Esophagus (tissue), 2 donors: ENCODE data around the gene ZNF235. TPM values are rescaled to one million over a fixed set of nuclear protein-coding genes. Genes with fewer than 3 reads are reported as not detected.
"Not testable (repeated sequence)": the region's sequence is repeated elsewhere in the genome, so short reads cannot be mapped to it uniquely, and the experiment has no call there.

ENCODE experiments used
- H3K27ac ChIP-seq, 2 donors: one replicate each; pipeline ENCODE4 v1.5.1; 2013; ENCODE audit warnings: low read depth in 2 of 2, mild to moderate bottlenecking in 2 of 2, inconsistent platforms in 1 of 2, low read length in 1 of 2, moderate library complexity in 1 of 2
- H3K27me3 ChIP-seq, 2 donors: one replicate each; pipeline ENCODE4 v1.6.1; 2013; ENCODE audit warnings: low read length in 2 of 2, control low read depth in 1 of 2, mild to moderate bottlenecking in 1 of 2; ENCODE audit not compliant: insufficient read depth in 2 of 2, control insufficient read depth in 1 of 2
- H3K36me3 ChIP-seq, 2 donors: one replicate each; pipeline ENCODE4 v1.6.1; 2013; ENCODE audit warnings: low read length in 1 of 2; ENCODE audit not compliant: control insufficient read depth in 2 of 2, insufficient read depth in 2 of 2
- H3K4me1 ChIP-seq, 2 donors: one replicate each; pipeline ENCODE4 v1.6.1; 2013; ENCODE audit warnings: low read length in 1 of 2; ENCODE audit not compliant: control insufficient read depth in 2 of 2, insufficient read depth in 2 of 2
- H3K4me3 ChIP-seq, 2 donors: one replicate each; pipeline ENCODE4 v1.5.1; 2013; ENCODE audit warnings: low read length in 2 of 2, mild to moderate bottlenecking in 2 of 2, low read depth in 1 of 2, moderate library complexity in 1 of 2
- H3K9me3 ChIP-seq, 2 donors: one replicate each; pipeline ENCODE4 v1.6.1; 2013; ENCODE audit warnings: mild to moderate bottlenecking in 2 of 2, low read depth in 1 of 2, low read length in 1 of 2, moderate library complexity in 1 of 2; ENCODE audit not compliant: control insufficient read depth in 2 of 2, insufficient read depth in 1 of 2
- WGBS, 2 donors: extraction: QIAGEN DNeasy Blood & Tissue Kit; methylation state at CpG; one replicate each; pipeline ENCODE4 v1.1.7; 2013; 5-methylcytosine and 5-hydroxymethylcytosine counted together
- polyA plus RNA-seq, 2 donors: library from polyadenylated mRNA; stranded (reverse); fragments of 200-250 nt; gene quantifications; one replicate each; pipeline ENCODE4 v1.2.3, GENCODE V29; 2013
- donor health status: healthy with polysubstance abuse.
- donor health status: Bipolar disorder and iron deficiency.

The ZNF235 gene
- polyA plus RNA-seq, 2 donors: 1.2 to 2.5 TPM

GRCh38 chr19:44260695-44261446 lies 44.0 kb downstream of the ZNF235 start:
- H3K9me3 ChIP-seq: peaks cover 3 to 12% of the 10 kb centered on the region in 2 donors
- no peaks in the 10 kb centered on the region for H3K4me1 ChIP-seq
- H3K4me3 ChIP-seq: no peak overlapping the region
- H3K36me3 ChIP-seq: no peaks in the 10 kb centered on the region
- WGBS, 2 donors: 50 to 51% methylated on average over 6 of the region's 6 CpGs
- no peak overlapping the region for H3K27ac ChIP-seq
- H3K27me3 ChIP-seq: no peaks in the 10 kb centered on the region

- H3K27ac ChIP-seq: no peak overlapping the region
- peaks cover 3 to 12% of the 10 kb centered on the region in 2 donors for H3K9me3 ChIP-seq
- peak overlapping the region in 1 of 2 donors; percentile 43 for H3K4me3 ChIP-seq
Measured at GRCh38 chr19:44260343-44260681, 44.5 kb downstream of the ZNF235 start.

GRCh38 chr19:44258835-44259413 lies 45.9 kb downstream of the ZNF235 start:
- 93 to 98% methylated on average over 2 of the region's 2 CpGs for WGBS, 2 donors
- no peaks in the 10 kb centered on the region for H3K27me3 ChIP-seq
- no peaks in the 10 kb centered on the region for H3K36me3 ChIP-seq
- H3K27ac ChIP-seq: no peak overlapping the region
- H3K4me1 ChIP-seq: no peaks in the 10 kb centered on the region
- H3K9me3 ChIP-seq: peaks cover 5 to 12% of the 10 kb centered on the region in 2 donors
- no peak overlapping the region for H3K4me3 ChIP-seq

More at GRCh38 chr19:44260343-44260681, 44.5 kb downstream of the ZNF235 start:
- WGBS, 2 donors: 12 to 13% methylated on average over 7 of the region's 7 CpGs
- Histone ChIP-seq H3K27me3 (no peaks in the 10 kb centered on the region), H3K36me3 (no peaks in the 10 kb centered on the region), H3K4me1 (no peaks in the 10 kb centered on the region)

- H3K36me3 ChIP-seq: no peaks in the 10 kb centered on the region
- H3K27ac ChIP-seq: no peak overlapping the region
- no peaks in the 10 kb centered on the region for H3K4me1 ChIP-seq
- no peak overlapping the region for H3K4me3 ChIP-seq
- WGBS, 2 donors: 92 to 96% methylated on average over 1 of the region's 1 CpG
- H3K9me3 ChIP-seq: peaks cover 5 to 12% of the 10 kb centered on the region in 2 donors
- no peaks in the 10 kb centered on the region for H3K27me3 ChIP-seq
Measured at GRCh38 chr19:44258136-44258535, 46.7 kb downstream of the ZNF235 start.

- H3K4me1 ChIP-seq: no peaks in the 10 kb centered on the region
- no peak overlapping the region for H3K4me3 ChIP-seq
- no peaks in the 10 kb centered on the region for H3K36me3 ChIP-seq
- peaks cover 5 to 7% of the 10 kb centered on the region in 2 donors for H3K9me3 ChIP-seq
- no peaks in the 10 kb centered on the region for H3K27me3 ChIP-seq
- H3K27ac ChIP-seq: no peak overlapping the region
Measured at GRCh38 chr19:44255705-44256411, 49.0 kb downstream of the ZNF235 start.

GRCh38 chr19:44254496-44254895 lies 50.3 kb downstream of the ZNF235 start:
- no peak overlapping the region for H3K27ac ChIP-seq
- peaks cover 0 to 2% of the 10 kb centered on the region in 2 donors for H3K9me3 ChIP-seq
- no peak overlapping the region for H3K4me3 ChIP-seq
- no peaks in the 10 kb centered on the region for H3K36me3 ChIP-seq
- H3K4me1 ChIP-seq: no peaks in the 10 kb centered on the region
- no peaks in the 10 kb centered on the region for H3K27me3 ChIP-seq
- WGBS, 2 donors: 73% methylated on average over 2 of the region's 2 CpGs

GRCh38 chr19:44253392-44253791 lies 51.4 kb downstream of the ZNF235 start:
- H3K4me3 ChIP-seq, H3K4me1 ChIP-seq, H3K36me3 ChIP-seq, H3K9me3 ChIP-seq, H3K27me3 ChIP-seq, H3K27ac ChIP-seq: not testable (repeated sequence)
- WGBS, 2 donors: 91 to 92% methylated on average over 2 of the region's 2 CpGs

GRCh38 chr19:44252332-44252731 lies 52.5 kb downstream of the ZNF235 start:
- H3K4me3 ChIP-seq, H3K4me1 ChIP-seq, H3K36me3 ChIP-seq, H3K27ac ChIP-seq, H3K9me3 ChIP-seq, H3K27me3 ChIP-seq: not testable (repeated sequence)
- WGBS, 2 donors: 90 to 95% methylated on average over 2 of the region's 2 CpGs

GRCh38 chr19:44236384-44236783 lies 68.4 kb downstream of the ZNF235 start:
- H3K9me3 ChIP-seq: peaks cover 6 to 24% of the 10 kb centered on the region in 2 donors
- peaks cover 18 to 22% of the 10 kb centered on the region in 2 donors for H3K36me3 ChIP-seq
- 98% methylated on average over 8 of the region's 8 CpGs for WGBS, 2 donors
- no peaks in the 10 kb centered on the region for H3K4me1 ChIP-seq
- H3K27me3 ChIP-seq: no peaks in the 10 kb centered on the region
- no peak overlapping the region for H3K4me3 ChIP-seq
- no peak overlapping the region for H3K27ac ChIP-seq
